ENCODE measurements around the gene RBMS1.
"Not testable (repeated sequence)": the region's sequence is repeated elsewhere in the genome, so short reads cannot be mapped to it uniquely, and the experiment has no call there.

RBMS1 gene

GRCh38 chr2:160371251-160372009 is 122.2 kb downstream of the RBMS1 start:
- in situ Hi-C loops (cut with MboI; ENCODE audit: low pct_unique_long_range_greater_than_20kb, low sequenced_read_pairs, unreplicated experiment) = no loop called here
- no peak for TF ChIP-seq CTCF (IDR thresholded peaks at IDR 0.05; ENCODE audit: extremely low read depth, insufficient read depth, missing control alignments)
- no peak for DNase-seq (ENCODE audit: low spot score)

GRCh38 chr2:160368988-160369930 is 124.3 kb downstream of the RBMS1 start:
- in situ Hi-C loops (cut with MboI; ENCODE audit: low pct_unique_long_range_greater_than_20kb, low sequenced_read_pairs, unreplicated experiment) = no loop called here
- no peak for DNase-seq (ENCODE audit: low spot score)
- TF ChIP-seq CTCF (IDR thresholded peaks at IDR 0.05; ENCODE audit: extremely low read depth, insufficient read depth, missing control alignments) = no peak

GRCh38 chr2:160367887-160368286 is 125.7 kb downstream of the RBMS1 start:
- DNase-seq (ENCODE audit: low spot score) = no peak
- TF ChIP-seq CTCF (IDR thresholded peaks at IDR 0.05; ENCODE audit: extremely low read depth, insufficient read depth, missing control alignments) = no peak
- in situ Hi-C loops (cut with MboI; ENCODE audit: low pct_unique_long_range_greater_than_20kb, low sequenced_read_pairs, unreplicated experiment) = no loop called here

- DNase-seq (ENCODE audit: low spot score); in situ Hi-C loops (cut with MboI; ENCODE audit: low pct_unique_long_range_greater_than_20kb, low sequenced_read_pairs, unreplicated experiment): not testable (repeated sequence)
These were observed 126.5 kb downstream of the RBMS1 start for GRCh38 chr2:160367139-160367538.

- in situ Hi-C loops (cut with MboI; ENCODE audit: low pct_unique_long_range_greater_than_20kb, low sequenced_read_pairs, unreplicated experiment) = no loop called here
- TF ChIP-seq CTCF (IDR thresholded peaks at IDR 0.05; ENCODE audit: extremely low read depth, insufficient read depth, missing control alignments) = no peak
- DNase-seq (ENCODE audit: low spot score) = no peak
These were observed 127.1 kb downstream of the RBMS1 start for GRCh38 chr2:160366474-160366873.

GRCh38 chr2:160365716-160366367 is 127.8 kb downstream of the RBMS1 start:
- no peak for DNase-seq (ENCODE audit: low spot score)
- TF ChIP-seq CTCF (IDR thresholded peaks at IDR 0.05; ENCODE audit: extremely low read depth, insufficient read depth, missing control alignments) = no peak
- in situ Hi-C loops (cut with MboI; ENCODE audit: low pct_unique_long_range_greater_than_20kb, low sequenced_read_pairs, unreplicated experiment) = no loop called here
